ENCODE measurements around the gene CTSG.
"Not testable (repeated sequence)": the region's sequence is repeated elsewhere in the genome, so short reads cannot be mapped to it uniquely, and the experiment has no call there.

The CTSG gene

GRCh38 chr14:24535737-24536136, 40.3 kb downstream of the CTSG start:
- peak; percentile 4 for DNase-seq

- no peak for DNase-seq
These were observed 41.8 kb downstream of the CTSG start for GRCh38 chr14:24534286-24534685.

GRCh38 chr14:24525877-24526620, 50.0 kb downstream of the CTSG start:
- not testable (repeated sequence) for DNase-seq
